ENCODE data around the gene MVD.

GRCh38 chr16:88684569-88685155 lies 21.8 kb upstream of the MVD start:
- TF ChIP-seq CTCF (conservative IDR thresholded peaks at IDR 0.05 in 1 of 2, IDR thresholded peaks at IDR 0.05 in 1 of 2; ENCODE audit: extremely low read depth in 1 of 2, insufficient read depth in 1 of 2, low read depth in 1 of 2, low read length in 2 of 2) (no peak), EZH2 (IDR thresholded peaks at IDR 0.05; ENCODE audit: borderline replicate concordance, low read length) (no peak)
